ENCODE measurements around the gene KDF1. TPM values are rescaled to one million over a fixed set of nuclear protein-coding genes. Genes with fewer than 3 reads are reported as not detected.
A peak's percentile ranks its signal among the peaks of the same experiment; 100 is the strongest.

KDF1 gene
- total and polyA plus RNA-seq, 2 of the 13 experiments (the other 11 are each of a cell fraction or from before 2014, with no cell fraction given): 1.9 to 4.9 TPM

DNA sequence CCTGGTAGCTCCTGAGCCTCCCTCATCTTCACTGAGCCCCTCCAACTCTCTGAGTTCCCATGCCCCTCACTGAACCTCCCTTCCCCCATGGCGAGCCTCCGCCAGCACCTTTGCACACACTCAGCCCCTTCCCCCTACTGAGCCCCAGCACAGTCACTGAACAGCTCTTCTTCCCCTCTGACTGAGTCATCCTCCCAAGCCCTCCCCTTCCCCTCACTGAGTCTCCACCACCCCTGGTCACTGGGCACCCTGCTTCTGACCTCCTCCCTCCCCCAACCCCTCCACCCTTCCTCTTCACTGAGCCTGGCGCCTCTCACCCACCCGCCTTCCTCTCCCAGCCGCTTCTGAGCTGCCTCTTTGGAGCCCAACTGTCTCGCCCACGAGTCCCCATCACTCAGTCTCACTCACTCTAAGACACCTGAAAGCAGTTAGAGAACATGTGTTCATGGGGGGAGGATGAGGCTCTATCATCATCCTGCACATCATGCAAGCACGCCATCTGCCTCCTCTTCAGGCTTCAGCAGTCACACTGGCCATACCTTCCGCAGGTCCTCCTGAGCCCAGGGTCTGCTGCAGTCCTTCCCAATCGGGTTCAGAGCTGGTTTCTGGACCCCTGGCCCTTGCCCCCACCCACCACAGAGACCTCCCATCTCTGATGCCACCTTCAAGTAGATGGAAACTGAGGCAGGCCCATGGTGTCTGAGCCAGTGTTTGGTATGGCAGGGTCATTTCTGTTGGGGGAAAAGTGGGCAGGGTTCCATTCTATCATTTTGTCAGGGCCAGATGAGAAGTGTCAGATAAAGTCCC, 31.2 kb upstream of the KDF1 start (continued):
- TF ChIP-seq, protein P1, sequence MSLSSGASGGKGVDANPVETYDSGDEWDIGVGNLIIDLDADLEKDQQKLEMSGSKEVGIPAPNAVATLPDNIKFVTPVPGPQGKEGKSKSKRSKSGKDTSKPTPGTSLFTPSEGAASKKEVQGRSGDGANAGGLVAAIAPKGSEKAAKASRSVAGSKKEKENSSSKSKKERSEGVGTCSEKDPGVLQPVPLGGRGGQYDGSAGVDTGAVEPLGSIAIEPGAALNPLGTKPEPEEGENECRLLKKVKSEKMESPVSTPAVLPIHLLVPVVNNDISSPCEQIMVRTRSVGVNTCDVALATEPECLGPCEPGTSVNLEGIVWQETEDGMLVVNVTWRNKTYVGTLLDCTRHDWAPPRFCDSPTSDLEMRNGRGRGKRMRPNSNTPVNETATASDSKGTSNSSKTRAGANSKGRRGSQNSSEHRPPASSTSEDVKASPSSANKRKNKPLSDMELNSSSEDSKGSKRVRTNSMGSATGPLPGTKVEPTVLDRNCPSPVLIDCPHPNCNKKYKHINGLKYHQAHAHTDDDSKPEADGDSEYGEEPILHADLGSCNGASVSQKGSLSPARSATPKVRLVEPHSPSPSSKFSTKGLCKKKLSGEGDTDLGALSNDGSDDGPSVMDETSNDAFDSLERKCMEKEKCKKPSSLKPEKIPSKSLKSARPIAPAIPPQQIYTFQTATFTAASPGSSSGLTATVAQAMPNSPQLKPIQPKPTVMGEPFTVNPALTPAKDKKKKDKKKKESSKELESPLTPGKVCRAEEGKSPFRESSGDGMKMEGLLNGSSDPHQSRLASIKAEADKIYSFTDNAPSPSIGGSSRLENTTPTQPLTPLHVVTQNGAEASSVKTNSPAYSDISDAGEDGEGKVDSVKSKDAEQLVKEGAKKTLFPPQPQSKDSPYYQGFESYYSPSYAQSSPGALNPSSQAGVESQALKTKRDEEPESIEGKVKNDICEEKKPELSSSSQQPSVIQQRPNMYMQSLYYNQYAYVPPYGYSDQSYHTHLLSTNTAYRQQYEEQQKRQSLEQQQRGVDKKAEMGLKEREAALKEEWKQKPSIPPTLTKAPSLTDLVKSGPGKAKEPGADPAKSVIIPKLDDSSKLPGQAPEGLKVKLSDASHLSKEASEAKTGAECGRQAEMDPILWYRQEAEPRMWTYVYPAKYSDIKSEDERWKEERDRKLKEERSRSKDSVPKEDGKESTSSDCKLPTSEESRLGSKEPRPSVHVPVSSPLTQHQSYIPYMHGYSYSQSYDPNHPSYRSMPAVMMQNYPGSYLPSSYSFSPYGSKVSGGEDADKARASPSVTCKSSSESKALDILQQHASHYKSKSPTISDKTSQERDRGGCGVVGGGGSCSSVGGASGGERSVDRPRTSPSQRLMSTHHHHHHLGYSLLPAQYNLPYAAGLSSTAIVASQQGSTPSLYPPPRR (CRISPR knock-in tag; IDR thresholded peaks at IDR 0.05; ENCODE audit: borderline replicate concordance): peak; percentile 80
- TF ChIP-seq KAT7 (CRISPR knock-in tag; IDR thresholded peaks at IDR 0.05; ENCODE audit: borderline replicate concordance) (peak; percentile 59; the same call in 1 of the 2 replicates), ZNF619 (CRISPR knock-in tag; IDR thresholded peaks at IDR 0.05) (no peak), PLRG1 (conservative IDR thresholded peaks at IDR 0.05) (no peak), NCOA5 (CRISPR knock-in tag; IDR thresholded peaks at IDR 0.05) (no peak), POLR2A (IDR thresholded peaks at IDR 0.05; ENCODE audit: insufficient read depth in 1 of 2, low read depth in 2 of 2, low read length in 2 of 2) (peak in 1 of 2 experiments; percentile 70; a peak in 1 of 4 replicates), CC2D1A (CRISPR knock-in tag; IDR thresholded peaks at IDR 0.05) (no peak), HMG20A (CRISPR knock-in tag; IDR thresholded peaks at IDR 0.05; ENCODE audit: borderline replicate concordance) (peak; percentile 52; the same call in 1 of the 2 replicates), ASH2L (IDR thresholded peaks at IDR 0.05; ENCODE audit: insufficient read length, low read depth, low read length) (no peak), GABPA (IDR thresholded peaks at IDR 0.05; ENCODE audit: low read depth, low read length) (no peak), GABPA (CRISPR knock-in tag; IDR thresholded peaks at IDR 0.05; ENCODE audit: low read depth) (peak; percentile 35; the same call in 1 of the 2 replicates), HNRNPLL (IDR thresholded peaks at IDR 0.05; ENCODE audit: low read depth, low read length, poor library complexity, severe bottlenecking) (no peak), RNF2 (conservative IDR thresholded peaks at IDR 0.05; ENCODE audit: low read depth) (no peak), ZNF3 (CRISPR knock-in tag; IDR thresholded peaks at IDR 0.05) (0 out of 2 replicates have a peak, but pooled peaks have one; percentile 2), FOSL2 (CRISPR knock-in tag; IDR thresholded peaks at IDR 0.05) (peak; percentile 97), ARID2 (CRISPR knock-in tag; IDR thresholded peaks at IDR 0.05; ENCODE audit: borderline replicate concordance) (0 out of 2 replicates have a peak, but pooled peaks have one; percentile 16), MBD4 (IDR thresholded peaks at IDR 0.05; ENCODE audit: borderline replicate concordance, low read length) (no peak), MAF1 (CRISPR knock-in tag; IDR thresholded peaks at IDR 0.05; ENCODE audit: borderline replicate concordance) (no peak), ZNF260 (CRISPR knock-in tag; IDR thresholded peaks at IDR 0.05; ENCODE audit: borderline replicate concordance, low read depth) (no peak), ZFAT (CRISPR knock-in tag; conservative IDR thresholded peaks at IDR 0.05) (no peak), SMYD3 (CRISPR knock-in tag; IDR thresholded peaks at IDR 0.05) (no peak), ZIK1 (CRISPR knock-in tag; IDR thresholded peaks at IDR 0.05; ENCODE audit: borderline replicate concordance, low read depth) (no peak)
- TF ChIP-seq, protein P2, sequence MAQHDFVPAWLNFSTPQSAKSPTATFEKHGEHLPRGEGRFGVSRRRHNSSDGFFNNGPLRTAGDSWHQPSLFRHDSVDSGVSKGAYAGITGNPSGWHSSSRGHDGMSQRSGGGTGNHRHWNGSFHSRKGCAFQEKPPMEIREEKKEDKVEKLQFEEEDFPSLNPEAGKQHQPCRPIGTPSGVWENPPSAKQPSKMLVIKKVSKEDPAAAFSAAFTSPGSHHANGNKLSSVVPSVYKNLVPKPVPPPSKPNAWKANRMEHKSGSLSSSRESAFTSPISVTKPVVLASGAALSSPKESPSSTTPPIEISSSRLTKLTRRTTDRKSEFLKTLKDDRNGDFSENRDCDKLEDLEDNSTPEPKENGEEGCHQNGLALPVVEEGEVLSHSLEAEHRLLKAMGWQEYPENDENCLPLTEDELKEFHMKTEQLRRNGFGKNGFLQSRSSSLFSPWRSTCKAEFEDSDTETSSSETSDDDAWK (CRISPR knock-in tag; IDR thresholded peaks at IDR 0.05): no peak
- TF ChIP-seq, protein P3, sequence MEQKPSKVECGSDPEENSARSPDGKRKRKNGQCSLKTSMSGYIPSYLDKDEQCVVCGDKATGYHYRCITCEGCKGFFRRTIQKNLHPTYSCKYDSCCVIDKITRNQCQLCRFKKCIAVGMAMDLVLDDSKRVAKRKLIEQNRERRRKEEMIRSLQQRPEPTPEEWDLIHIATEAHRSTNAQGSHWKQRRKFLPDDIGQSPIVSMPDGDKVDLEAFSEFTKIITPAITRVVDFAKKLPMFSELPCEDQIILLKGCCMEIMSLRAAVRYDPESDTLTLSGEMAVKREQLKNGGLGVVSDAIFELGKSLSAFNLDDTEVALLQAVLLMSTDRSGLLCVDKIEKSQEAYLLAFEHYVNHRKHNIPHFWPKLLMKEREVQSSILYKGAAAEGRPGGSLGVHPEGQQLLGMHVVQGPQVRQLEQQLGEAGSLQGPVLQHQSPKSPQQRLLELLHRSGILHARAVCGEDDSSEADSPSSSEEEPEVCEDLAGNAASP (CRISPR knock-in tag; IDR thresholded peaks at IDR 0.05; ENCODE audit: borderline replicate concordance): peak; percentile 64; the same call in 1 of the 2 replicates
